ENCODE results near the gene ZNF607.
"Not testable (repeated sequence)": the region's sequence is repeated elsewhere in the genome, so short reads cannot be mapped to it uniquely, and the experiment has no call there.

ZNF607 gene

GRCh38 chr19:37719111-37719926, at the start of gene ZNF607:
Gene ZNF607, minus strand, starts transcription at chr19:37719761. Its CDS starts 8,143 bp downstream, at chr19:37711618.
- peak; percentile 59 for DNase-seq (ENCODE audit: low read depth, low spot score)

DNA sequence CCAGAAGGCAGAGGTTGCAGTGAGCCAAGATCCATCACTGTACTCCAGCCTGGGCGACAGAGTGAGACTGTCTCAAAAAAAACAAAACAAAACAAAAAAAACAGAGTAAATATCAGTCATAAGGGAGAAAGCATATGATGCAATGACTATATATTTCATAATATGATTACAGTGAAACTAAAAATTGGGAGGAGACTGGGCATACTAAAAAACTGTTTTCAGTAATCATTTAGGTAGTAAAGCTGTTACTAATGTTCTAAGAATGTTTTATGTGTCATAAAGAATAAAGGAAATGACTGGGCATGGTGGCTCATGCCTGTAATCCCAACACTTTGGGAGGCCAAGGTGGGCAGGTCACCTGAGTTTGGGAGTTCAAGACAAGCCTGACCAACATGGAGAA, 43.9 kb upstream of the ZNF607 start:
- no peak for DNase-seq (ENCODE audit: low read depth, low spot score)

DNA sequence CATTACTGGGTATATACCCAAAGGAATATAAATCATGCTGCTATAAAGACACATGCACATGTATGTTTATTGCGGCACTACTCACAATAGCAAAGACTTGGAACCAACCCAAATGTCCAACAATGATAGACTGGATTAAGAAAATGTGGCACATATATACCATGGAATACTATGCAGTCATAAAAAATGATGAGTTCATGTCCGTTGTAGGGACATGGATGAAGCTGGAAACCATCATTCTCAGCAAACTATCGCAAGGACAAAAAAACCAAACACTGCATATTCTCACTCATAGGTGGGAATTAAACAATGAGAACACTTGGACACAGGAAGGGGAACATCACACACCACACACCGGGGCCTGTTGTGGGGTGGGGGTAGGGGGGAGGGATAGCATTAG, 38.1 kb upstream of the ZNF607 start:
- not testable (repeated sequence) for DNase-seq (ENCODE audit: low read depth, low spot score)

- DNase-seq (ENCODE audit: low read depth, low spot score), result no peak
These were observed 18.8 kb upstream of the ZNF607 start for GRCh38 chr19:37738371-37738770.

GRCh38 chr19:37725181-37725580, 5.6 kb upstream of the ZNF607 start:
- no peak for DNase-seq (ENCODE audit: low read depth, low spot score)

DNA sequence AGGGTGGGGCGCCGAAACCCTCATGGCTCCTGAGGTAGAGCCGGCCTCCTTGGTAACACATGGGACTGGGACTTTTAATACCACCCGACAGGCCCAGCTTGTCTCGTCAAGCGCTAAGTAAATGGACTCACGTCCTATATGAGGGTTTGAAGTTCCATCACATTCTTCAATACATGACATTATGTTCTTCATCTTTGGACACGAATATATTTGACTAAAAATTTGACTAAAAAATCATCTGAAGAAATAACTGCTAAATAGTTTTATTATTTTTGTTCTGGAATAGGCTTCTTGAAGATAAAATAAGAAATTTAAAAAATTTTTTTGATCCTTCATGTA, 335 bp upstream of the ZNF607 start:
- DNase-seq (ENCODE audit: low read depth, low spot score), result no peak

DNA sequence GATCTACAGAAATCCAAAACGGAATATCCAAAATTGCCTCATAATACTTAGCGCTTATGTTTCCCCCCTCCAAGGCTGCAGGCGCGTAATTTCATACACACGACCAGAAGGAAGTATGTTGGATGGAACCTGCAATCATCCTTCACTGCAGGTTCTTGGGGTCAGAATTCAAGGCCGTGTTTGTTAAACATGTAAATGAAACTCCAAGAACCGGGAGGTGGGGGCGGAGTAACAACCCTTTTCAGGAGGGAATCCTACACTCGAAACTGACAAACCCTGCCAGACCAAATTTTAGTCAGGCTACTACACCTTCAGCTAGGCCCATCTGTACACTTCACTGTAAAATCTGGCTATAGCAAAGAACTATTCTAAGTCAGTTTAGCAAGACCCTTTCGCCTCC, 1.3 kb downstream of the ZNF607 start:
- no peak for DNase-seq (ENCODE audit: low read depth, low spot score)

DNA sequence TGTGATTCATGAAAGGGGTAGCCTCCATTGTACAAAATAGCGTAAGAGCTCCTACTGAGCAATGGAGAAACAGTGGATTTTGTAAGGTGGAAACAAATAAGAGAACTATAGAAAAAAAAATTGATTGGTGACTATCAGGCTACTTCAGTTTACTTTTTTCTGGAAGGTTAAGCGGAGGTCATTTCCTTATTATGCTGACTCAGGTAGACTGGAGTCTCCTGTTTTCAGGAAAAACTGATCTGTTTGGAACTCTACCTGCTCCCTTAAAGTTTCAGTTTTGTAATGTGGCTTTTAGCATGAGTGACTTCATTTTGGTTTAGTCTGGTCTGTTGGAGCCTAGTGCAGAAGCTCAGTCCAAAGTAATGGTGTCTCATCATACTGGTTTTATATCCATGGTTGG, 3.4 kb downstream of the ZNF607 start:
- DNase-seq (ENCODE audit: low read depth, low spot score), result no peak

GRCh38 chr19:37706052-37706605, 13.4 kb downstream of the ZNF607 start:
- DNase-seq (ENCODE audit: low read depth, low spot score), result no peak

- DNase-seq (ENCODE audit: low read depth, low spot score), result no peak
These were observed 20.5 kb downstream of the ZNF607 start for GRCh38 chr19:37699057-37699456.

GRCh38 chr19:37698216-37698615, 21.3 kb downstream of the ZNF607 start:
- DNase-seq (ENCODE audit: low read depth, low spot score), result no peak

GRCh38 chr19:37695144-37695899, 24.2 kb downstream of the ZNF607 start:
- no peak for DNase-seq (ENCODE audit: low read depth, low spot score)

- DNase-seq (ENCODE audit: low read depth, low spot score), result no peak
These were observed 26.5 kb downstream of the ZNF607 start for GRCh38 chr19:37692956-37693620.

DNA sequence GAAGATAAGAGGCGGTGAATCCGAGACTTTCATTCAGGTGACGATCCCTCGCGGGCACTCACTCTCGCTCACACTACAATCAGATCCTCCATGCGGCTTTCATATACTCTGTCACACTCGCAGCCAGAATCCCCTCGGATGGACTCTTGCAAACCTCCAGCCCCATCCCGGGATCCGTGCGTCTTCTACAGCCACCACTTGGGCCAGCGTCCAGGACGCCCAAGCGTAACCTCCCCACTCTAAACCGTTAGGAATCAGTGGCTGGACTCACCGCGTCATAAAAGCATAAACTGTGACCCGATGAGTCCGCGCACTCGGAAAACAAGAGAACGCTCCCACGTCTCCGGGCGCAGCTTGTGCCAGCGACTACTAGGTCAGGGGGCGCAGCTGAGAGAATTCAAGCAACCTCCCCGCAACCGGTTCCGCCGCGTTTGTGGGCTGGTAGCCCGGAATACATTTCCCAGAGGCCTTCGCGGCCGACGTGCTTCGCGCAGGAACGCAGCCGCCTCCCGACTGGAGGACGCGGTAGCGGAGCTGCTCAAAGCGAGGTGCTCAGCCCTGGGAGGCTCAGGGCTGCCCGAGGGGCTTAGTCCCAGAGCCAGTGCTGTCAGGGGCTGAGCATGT, 27.6 kb downstream of the ZNF607 start:
- DNase-seq (ENCODE audit: low read depth, low spot score), result peak; percentile 57

GRCh38 chr19:37683520-37683919, 36.0 kb downstream of the ZNF607 start:
- DNase-seq (ENCODE audit: low read depth, low spot score), result no peak

GRCh38 chr19:37669450-37669914, 50.1 kb downstream of the ZNF607 start:
- no peak for DNase-seq (ENCODE audit: low read depth, low spot score)

- DNase-seq (ENCODE audit: low read depth, low spot score), result not testable (repeated sequence)
These were observed 62.4 kb downstream of the ZNF607 start for GRCh38 chr19:37657157-37657556.

- DNase-seq (ENCODE audit: low read depth, low spot score), result peak; percentile 66
These were observed 63.7 kb downstream of the ZNF607 start for GRCh38 chr19:37655689-37656371.

- DNase-seq (ENCODE audit: low read depth, low spot score), result peak; percentile 48
These were observed 64.3 kb downstream of the ZNF607 start, which contains the start of gene ZFP30 for GRCh38 chr19:37655301-37655688. Gene ZFP30, minus strand, starts transcription at chr19:37655465. Its CDS starts 7,643 bp downstream, at chr19:37647822.

GRCh38 chr19:37654629-37655300, 64.8 kb downstream of the ZNF607 start:
- no peak for DNase-seq (ENCODE audit: low read depth, low spot score)

Measured in activated CD4-positive, CD25-positive, alpha-beta regulatory T cell treated with anti-CD3 and anti-CD28 coated beads, Interleukin-2, amount 50 U/mL, for 16 hours (primary cell).